ENCODE measurements around the gene SCAMP2. TPM values are rescaled to one million over a fixed set of nuclear protein-coding genes. Genes with fewer than 3 reads are reported as not detected.
"Not testable (repeated sequence)": the region's sequence is repeated elsewhere in the genome, so short reads cannot be mapped to it uniquely, and the experiment has no call there.

SCAMP2 gene
- total and polyA plus RNA-seq, 2 donors (not counting 1 experiment from before 2014, with no cell fraction given): 85.1 to 105 TPM

GRCh38 chr15:74917676-74918075 is 44.5 kb upstream of the SCAMP2 start:
- no peak for ATAC-seq (ENCODE audit: low read depth)
- POLR2A ChIA-PET: no interaction called here
- Mint-ChIP-seq H3K9me3 (ENCODE audit: insufficient read depth) (no peaks in the 10 kb centered on the region), H3K4me1 (no peaks in the 10 kb centered on the region), H3K27me3 (no peaks in the 10 kb centered on the region), H3K4me3 (no peak overlapping the region), H3K27ac (no peak overlapping the region)
- Histone ChIP-seq H4K20me1 (ENCODE audit: control insufficient read depth, insufficient read depth, low read length, poor library complexity, severe bottlenecking) (no peaks in the 10 kb centered on the region), H3K4me3 (ENCODE audit: control extremely low read depth in 1 of 5, extremely low read depth in 1 of 5, insufficient read depth in 1 of 5, low read depth in 2 of 5, low read length in 4 of 5) (no peak overlapping the region), H3K79me2 (ENCODE audit: control insufficient read depth, insufficient read depth, low read length) (no peaks in the 10 kb centered on the region), H3K4me2 (replicated peaks; ENCODE audit: low read depth, low read length, poor library complexity, severe bottlenecking) (no peak overlapping the region), H3K4me1 (ENCODE audit: control insufficient read depth in 2 of 2, insufficient read depth in 2 of 2, low read length in 2 of 2) (no peaks in the 10 kb centered on the region), H3K27me3 (replicated peaks in 1 of 4; ENCODE audit: control extremely low read depth in 1 of 4, control insufficient read depth in 3 of 4, insufficient read depth in 4 of 4, low read length in 3 of 4) (no peaks in the 10 kb centered on the region), H3K9ac (ENCODE audit: low read length) (no peak overlapping the region), H3K36me3 (replicated peaks in 1 of 2; ENCODE audit: control extremely low read depth in 1 of 2, control insufficient read depth in 1 of 2, extremely low read depth in 1 of 2, insufficient read depth in 2 of 2, low read length in 1 of 2) (peaks cover 12 to 54% of the 10 kb centered on the region in 2 experiments), H3K9me3 (ENCODE audit: control extremely low read depth in 1 of 3, control insufficient read depth in 2 of 3, insufficient read depth in 1 of 3, low read length in 2 of 3) (no peaks in the 10 kb centered on the region), H2AFZ (ENCODE audit: insufficient read depth, low read depth, low read length, poor library complexity, severe bottlenecking) (no peak overlapping the region), H3K27ac (ENCODE audit: low read length in 2 of 2) (no peak overlapping the region)
- intact Hi-C loops (cut with micrococcal nuclease): no loop called here
- WGBS (ENCODE audit: insufficient coverage): 90% methylated on average over 3 of the region's 6 CpGs
- no peak for DNase-seq
- CTCF ChIA-PET: interaction anchor here (1.0 to 1.9 kb wide), 2 partner anchors 18 to 282 kb away, joined by 3 to 4 read pairs; no protein-coding TSS in a partner anchor
- TF ChIP-seq CTCF (IDR thresholded peaks at IDR 0.05) (no peak), EZH2 (IDR thresholded peaks at IDR 0.05; ENCODE audit: borderline replicate concordance, insufficient read depth, low read depth, low read length, poor library complexity, severe bottlenecking) (no peak)

- H3K4me3 Mint-ChIP-seq; H3K4me3 ChIP-seq (ENCODE audit: control extremely low read depth in 1 of 5, extremely low read depth in 1 of 5, insufficient read depth in 1 of 5, low read depth in 2 of 5, low read length in 4 of 5); H3K9me3 Mint-ChIP-seq (ENCODE audit: insufficient read depth); H2AFZ ChIP-seq (ENCODE audit: insufficient read depth, low read depth, low read length, poor library complexity, severe bottlenecking); H3K9me3 ChIP-seq (ENCODE audit: control extremely low read depth in 1 of 3, control insufficient read depth in 2 of 3, insufficient read depth in 1 of 3, low read length in 2 of 3); H3K27ac Mint-ChIP-seq; POLR2A ChIA-PET; intact Hi-C loops (cut with micrococcal nuclease); H3K4me1 ChIP-seq (ENCODE audit: control insufficient read depth in 2 of 2, insufficient read depth in 2 of 2, low read length in 2 of 2); H3K4me2 ChIP-seq (replicated peaks; ENCODE audit: low read depth, low read length, poor library complexity, severe bottlenecking); H3K27me3 Mint-ChIP-seq; ATAC-seq (ENCODE audit: low read depth); H3K9ac ChIP-seq (ENCODE audit: low read length); H4K20me1 ChIP-seq (ENCODE audit: control insufficient read depth, insufficient read depth, low read length, poor library complexity, severe bottlenecking); H3K27ac ChIP-seq (ENCODE audit: low read length in 2 of 2); H3K27me3 ChIP-seq (replicated peaks in 1 of 4; ENCODE audit: control extremely low read depth in 1 of 4, control insufficient read depth in 3 of 4, insufficient read depth in 4 of 4, low read length in 3 of 4); DNase-seq; H3K4me1 Mint-ChIP-seq; H3K79me2 ChIP-seq (ENCODE audit: control insufficient read depth, insufficient read depth, low read length): not testable (repeated sequence)
- 100% methylated on average over 6 of the region's 8 CpGs for WGBS (ENCODE audit: insufficient coverage)
- CTCF ChIA-PET: interaction anchor here (0.7 to 2.4 kb wide), 2 partner anchors 12 to 145 kb away, joined by 3 to 12 read pairs; no protein-coding TSS in a partner anchor
- peaks cover 9 to 28% of the 10 kb centered on the region in 2 experiments for H3K36me3 ChIP-seq (replicated peaks in 1 of 2; ENCODE audit: control extremely low read depth in 1 of 2, control insufficient read depth in 1 of 2, extremely low read depth in 1 of 2, insufficient read depth in 2 of 2, low read length in 1 of 2)
Measured at GRCh38 chr15:74913799-74914198, 40.6 kb upstream of the SCAMP2 start.

Measured in B cell (primary cell).